ENCODE data around the gene TMC6. TPM values are rescaled to one million over a fixed set of nuclear protein-coding genes. Genes with fewer than 3 reads are reported as not detected.
A peak's percentile ranks its signal among the peaks of the same experiment; 100 is the strongest.

The TMC6 gene
- total and polyA plus RNA-seq, 2 of the 4 experiments (the other 2 are of a cell fraction) = 0.19 TPM; not detected in 1

DNA sequence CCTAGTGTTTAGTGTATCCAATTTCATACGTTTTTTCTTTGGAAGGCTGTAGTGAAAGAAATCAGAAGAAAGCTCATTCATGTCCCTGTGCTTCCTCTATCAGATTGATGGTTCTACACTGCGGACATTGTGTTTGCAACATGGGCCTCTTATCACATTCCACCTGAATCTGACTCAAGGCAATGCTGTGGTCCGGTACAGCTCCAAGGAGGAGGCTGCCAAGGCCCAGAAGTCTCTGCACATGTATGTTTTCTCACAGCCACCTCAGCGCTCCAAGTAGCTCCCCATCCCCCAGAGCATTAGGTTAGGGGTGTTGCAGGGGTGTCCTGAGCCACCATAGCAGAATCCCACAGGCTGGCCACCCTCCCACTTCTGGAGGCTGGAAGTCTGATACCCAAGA is 25.2 kb downstream of the TMC6 start:
- no peak overlapping the region for H2AFZ ChIP-seq (replicated peaks; ENCODE audit: low read length, poor library complexity)
- peak; percentile 7 for DNase-seq
- no peak overlapping the region for H2BK15ac ChIP-seq (ENCODE audit: low read depth, low read length)
- H3K9me1 ChIP-seq (ENCODE audit: insufficient read depth, low read length) = peaks cover 3% of the 10 kb centered on the region; the same call in 1 of the 2 replicates
- no peak overlapping the region for H4K5ac ChIP-seq (ENCODE audit: low read depth, low read length)
- no peak overlapping the region for H3K4ac ChIP-seq (ENCODE audit: low read depth, low read length)
- H3K27ac ChIP-seq (ENCODE audit: insufficient read depth, low read length) = no peak overlapping the region
- in situ Hi-C loops (cut with MboI; ENCODE audit: low sequenced_read_pairs) = no loop called here
- H3K4me1 ChIP-seq (ENCODE audit: control insufficient read depth, insufficient read depth, low read length) = no peaks in the 10 kb centered on the region; the same call in 1 of the 2 replicates
- H3K14ac ChIP-seq (replicated peaks; ENCODE audit: low read depth, low read length) = no peak overlapping the region
- intact Hi-C loops (cut with micrococcal nuclease) = no loop called here
- no peak for TF ChIP-seq NFE2L2 (IDR thresholded peaks at IDR 0.05; ENCODE audit: low read depth, low read length)
- TF ChIP-seq, protein P1, sequence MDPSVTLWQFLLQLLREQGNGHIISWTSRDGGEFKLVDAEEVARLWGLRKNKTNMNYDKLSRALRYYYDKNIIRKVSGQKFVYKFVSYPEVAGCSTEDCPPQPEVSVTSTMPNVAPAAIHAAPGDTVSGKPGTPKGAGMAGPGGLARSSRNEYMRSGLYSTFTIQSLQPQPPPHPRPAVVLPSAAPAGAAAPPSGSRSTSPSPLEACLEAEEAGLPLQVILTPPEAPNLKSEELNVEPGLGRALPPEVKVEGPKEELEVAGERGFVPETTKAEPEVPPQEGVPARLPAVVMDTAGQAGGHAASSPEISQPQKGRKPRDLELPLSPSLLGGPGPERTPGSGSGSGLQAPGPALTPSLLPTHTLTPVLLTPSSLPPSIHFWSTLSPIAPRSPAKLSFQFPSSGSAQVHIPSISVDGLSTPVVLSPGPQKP (IDR thresholded peaks at IDR 0.05; ENCODE audit: borderline replicate concordance, low read depth, low read length) = no peak
- no peak for TF ChIP-seq FOS (IDR thresholded peaks at IDR 0.05; ENCODE audit: low read depth, low read length)
- TF ChIP-seq CEBPB (IDR thresholded peaks at IDR 0.05; ENCODE audit: low read depth, low read length) = no peak
- no peak for TF ChIP-seq SMC3 (IDR thresholded peaks at IDR 0.05; ENCODE audit: low read depth, low read length)
- TF ChIP-seq, protein P2, sequence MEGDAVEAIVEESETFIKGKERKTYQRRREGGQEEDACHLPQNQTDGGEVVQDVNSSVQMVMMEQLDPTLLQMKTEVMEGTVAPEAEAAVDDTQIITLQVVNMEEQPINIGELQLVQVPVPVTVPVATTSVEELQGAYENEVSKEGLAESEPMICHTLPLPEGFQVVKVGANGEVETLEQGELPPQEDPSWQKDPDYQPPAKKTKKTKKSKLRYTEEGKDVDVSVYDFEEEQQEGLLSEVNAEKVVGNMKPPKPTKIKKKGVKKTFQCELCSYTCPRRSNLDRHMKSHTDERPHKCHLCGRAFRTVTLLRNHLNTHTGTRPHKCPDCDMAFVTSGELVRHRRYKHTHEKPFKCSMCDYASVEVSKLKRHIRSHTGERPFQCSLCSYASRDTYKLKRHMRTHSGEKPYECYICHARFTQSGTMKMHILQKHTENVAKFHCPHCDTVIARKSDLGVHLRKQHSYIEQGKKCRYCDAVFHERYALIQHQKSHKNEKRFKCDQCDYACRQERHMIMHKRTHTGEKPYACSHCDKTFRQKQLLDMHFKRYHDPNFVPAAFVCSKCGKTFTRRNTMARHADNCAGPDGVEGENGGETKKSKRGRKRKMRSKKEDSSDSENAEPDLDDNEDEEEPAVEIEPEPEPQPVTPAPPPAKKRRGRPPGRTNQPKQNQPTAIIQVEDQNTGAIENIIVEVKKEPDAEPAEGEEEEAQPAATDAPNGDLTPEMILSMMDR (conservative IDR thresholded peaks at IDR 0.05; ENCODE audit: low read depth, low read length) = no peak
- TF ChIP-seq MXI1 (IDR thresholded peaks at IDR 0.05; ENCODE audit: borderline replicate concordance, low read depth, low read length) = no peak
- no peak for TF ChIP-seq MAZ (IDR thresholded peaks at IDR 0.05; ENCODE audit: borderline replicate concordance, low read depth, low read length)
- no peak for TF ChIP-seq BHLHE40 (IDR thresholded peaks at IDR 0.05; ENCODE audit: low read depth, low read length)
- H3K23ac ChIP-seq (ENCODE audit: low read depth, low read length) = no peak overlapping the region
- no peak for ATAC-seq (ENCODE audit: low read depth)
- no CpG with 5 or more reads among the region's 4 CpGs for WGBS, 2 experiments (ENCODE audit: extremely low coverage in 2 of 2, insufficient read length in 1 of 2)
- dilution Hi-C loops (cut with HindIII; ENCODE audit: low sequenced_read_pairs, unreplicated experiment) = no loop called here
- no peak overlapping the region for H2AK9ac ChIP-seq (replicated peaks; ENCODE audit: low read depth, low read length, poor library complexity)
- CTCF ChIA-PET = no interaction called here
- POLR2A ChIA-PET (ENCODE audit: unreplicated experiment) = no interaction called here
- H3K4me3 ChIP-seq (ENCODE audit: insufficient read depth, low read depth, low read length) = no peak overlapping the region
- no peak overlapping the region for H4K8ac ChIP-seq (ENCODE audit: low read depth in 2 of 2, low read length in 2 of 2)
- no peaks in the 10 kb centered on the region for H3K27me3 ChIP-seq (ENCODE audit: control insufficient read depth, insufficient read depth, low read length)
- no peak overlapping the region for H4K91ac ChIP-seq (ENCODE audit: insufficient read depth, low read depth, low read length)
- H3K9ac ChIP-seq (ENCODE audit: low read depth, low read length) = no peak overlapping the region
- H2AK5ac ChIP-seq (ENCODE audit: low read depth, low read length) = no peak overlapping the region
- H2BK20ac ChIP-seq (ENCODE audit: low read depth, low read length) = no peak overlapping the region
- peaks cover 33% of the 10 kb centered on the region for H3K36me3 ChIP-seq (ENCODE audit: control insufficient read depth, insufficient read depth, low read length)
- BruUV-seq (replicated peaks) = no TSS peak
- no peak overlapping the region for H3K56ac ChIP-seq (ENCODE audit: extremely low read depth, insufficient read depth, low read length)
- H3K9me3 ChIP-seq (ENCODE audit: control insufficient read depth, insufficient read depth, low read length) = no peaks in the 10 kb centered on the region
- H3K4me2 ChIP-seq (ENCODE audit: low read depth, low read length) = no peak overlapping the region
- H3K79me1 ChIP-seq (ENCODE audit: low read depth in 1 of 2, low read length in 2 of 2) = no peaks in the 10 kb centered on the region
- no peak overlapping the region for H2BK120ac ChIP-seq (ENCODE audit: low read depth, low read length)
- no peak overlapping the region for H2BK5ac ChIP-seq (ENCODE audit: low read depth, low read length, poor library complexity, severe bottlenecking)
- no peaks in the 10 kb centered on the region for H4K20me1 ChIP-seq (ENCODE audit: insufficient read depth, low read length)
- no peak overlapping the region for H3K18ac ChIP-seq (ENCODE audit: low read depth, low read length)

Data from IMR-90 (cell line).